ENCODE data around the gene CLK1.

DNA sequence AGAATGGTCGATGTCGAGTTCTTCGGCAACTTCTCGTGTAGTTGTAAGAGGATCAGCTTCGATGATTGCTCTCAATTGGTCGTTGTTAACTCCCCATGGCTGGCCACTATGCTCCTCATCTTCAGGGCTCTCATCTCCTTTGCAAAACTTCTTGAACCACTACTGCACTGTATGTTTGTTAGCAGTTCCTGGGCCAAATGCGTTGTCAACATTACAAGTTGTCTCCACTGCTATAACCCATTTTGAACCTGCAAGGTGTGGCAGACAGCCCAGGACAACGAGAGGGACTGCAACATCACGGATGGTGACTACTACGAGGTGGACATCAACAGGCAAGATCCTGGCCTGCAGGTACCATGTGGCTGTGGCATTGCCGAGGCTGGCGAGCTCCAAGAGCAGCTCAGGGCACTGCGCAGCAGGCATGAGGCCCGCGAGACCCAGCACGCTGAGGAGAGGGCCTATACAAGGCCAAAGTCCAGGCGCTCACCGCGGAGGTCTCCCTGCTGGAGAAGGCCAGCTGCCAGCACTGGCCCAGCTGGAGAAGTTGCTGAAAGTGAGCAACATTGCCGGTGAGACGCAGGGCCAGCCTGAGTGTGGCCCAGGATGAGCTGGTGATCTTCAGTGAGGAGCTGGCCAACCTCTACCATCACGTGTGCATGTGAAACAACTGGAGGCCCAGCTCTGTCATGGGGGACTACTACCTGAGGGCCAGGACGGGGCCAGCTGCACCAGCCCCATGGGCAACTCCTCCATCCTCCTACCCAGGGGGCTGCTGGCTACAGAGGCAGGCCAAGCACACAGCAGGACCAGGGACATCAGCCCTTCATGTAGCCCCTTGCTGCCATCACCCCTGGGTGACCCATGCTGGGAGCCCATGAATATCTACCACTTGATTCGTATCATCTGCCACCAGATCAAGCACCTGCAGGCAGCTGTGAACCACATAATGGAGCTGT lies 20.2 kb downstream of the CLK1 start:
- TF ChIP-seq, protein P1, sequence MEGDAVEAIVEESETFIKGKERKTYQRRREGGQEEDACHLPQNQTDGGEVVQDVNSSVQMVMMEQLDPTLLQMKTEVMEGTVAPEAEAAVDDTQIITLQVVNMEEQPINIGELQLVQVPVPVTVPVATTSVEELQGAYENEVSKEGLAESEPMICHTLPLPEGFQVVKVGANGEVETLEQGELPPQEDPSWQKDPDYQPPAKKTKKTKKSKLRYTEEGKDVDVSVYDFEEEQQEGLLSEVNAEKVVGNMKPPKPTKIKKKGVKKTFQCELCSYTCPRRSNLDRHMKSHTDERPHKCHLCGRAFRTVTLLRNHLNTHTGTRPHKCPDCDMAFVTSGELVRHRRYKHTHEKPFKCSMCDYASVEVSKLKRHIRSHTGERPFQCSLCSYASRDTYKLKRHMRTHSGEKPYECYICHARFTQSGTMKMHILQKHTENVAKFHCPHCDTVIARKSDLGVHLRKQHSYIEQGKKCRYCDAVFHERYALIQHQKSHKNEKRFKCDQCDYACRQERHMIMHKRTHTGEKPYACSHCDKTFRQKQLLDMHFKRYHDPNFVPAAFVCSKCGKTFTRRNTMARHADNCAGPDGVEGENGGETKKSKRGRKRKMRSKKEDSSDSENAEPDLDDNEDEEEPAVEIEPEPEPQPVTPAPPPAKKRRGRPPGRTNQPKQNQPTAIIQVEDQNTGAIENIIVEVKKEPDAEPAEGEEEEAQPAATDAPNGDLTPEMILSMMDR (IDR thresholded peaks at IDR 0.05; ENCODE audit: insufficient read depth, low read depth, low read length) = no peak
- no peak for TF ChIP-seq EZH2 (IDR thresholded peaks at IDR 0.05; ENCODE audit: insufficient read depth, low read length)
